Loucy (cell line): Measurements from ENCODE around the gene OGFOD2.

Experiments used
- H2AFZ ChIP-seq: fragments of 200-600 bp; sonication (generic); 2 replicates; pipeline ENCODE4 v1.6.0; 2016; ENCODE audit warnings: antibody characterized with exemption, mild to moderate bottlenecking, low read length, moderate library complexity
- H3F3A ChIP-seq: fragments of 200-600 bp; 2 replicates; pipeline ENCODE4 v1.6.0; 2016; ENCODE audit warnings: antibody characterized with exemption, low read depth, mild to moderate bottlenecking
- H3K27me3 ChIP-seq: fragments of 200-600 bp; sonication (generic); 2 replicates; pipeline ENCODE4 v1.6.1; 2014; ENCODE audit warnings: low read length, mild to moderate bottlenecking; ENCODE audit not compliant: insufficient read depth, poor library complexity, severe bottlenecking
- H3K36me3 ChIP-seq: fragments of 200-600 bp; sonication (generic); 2 replicates; pipeline ENCODE4 v1.6.1; 2016; ENCODE audit warnings: low read length; ENCODE audit not compliant: insufficient read depth
- H3K4me1 ChIP-seq: fragments of 200-600 bp; sonication (generic); 2 replicates; pipeline ENCODE4 v1.5.1; 2014; ENCODE audit warnings: low read length, mild to moderate bottlenecking; ENCODE audit not compliant: insufficient read depth, poor library complexity, severe bottlenecking
- H3K4me2 ChIP-seq: fragments of 200-600 bp; sonication (generic); 2 replicates; pipeline ENCODE4 v1.6.0; 2014; ENCODE audit warnings: antibody characterized with exemption, low read length, low read depth, mild to moderate bottlenecking; ENCODE audit not compliant: poor library complexity, severe bottlenecking
- H3K4me3 ChIP-seq: fragments of 200-600 bp; sonication (generic); 2 replicates; pipeline ENCODE4 v1.5.1; 2014; ENCODE audit warnings: low read length, mild to moderate bottlenecking, mixed read lengths; ENCODE audit not compliant: poor library complexity, severe bottlenecking
- H3K79me2 ChIP-seq: fragments of 200-600 bp; sonication (generic); 2 replicates; pipeline ENCODE4 v1.6.1; 2014; ENCODE audit warnings: low read length; ENCODE audit not compliant: insufficient read depth
- H3K9ac ChIP-seq: fragments of 200-600 bp; sonication (generic); 2 replicates; pipeline ENCODE4 v1.6.0; 2014; ENCODE audit warnings: mild to moderate bottlenecking, low read depth, low read length, moderate library complexity; ENCODE audit not compliant: poor library complexity, severe bottlenecking
- H3K9me2 ChIP-seq: fragments of 200-600 bp; sonication (generic); replicated peaks from 2 replicates; pipeline ENCODE4 v1.6.1; 2016; ENCODE audit warnings: low read depth, low read length, mixed read lengths
- H3K9me3 ChIP-seq: fragments of 200-600 bp; sonication (generic); 2 replicates; pipeline ENCODE4 v1.6.1; 2014; ENCODE audit warnings: mild to moderate bottlenecking, antibody characterized with exemption, low read length, low read depth; ENCODE audit not compliant: insufficient read depth
- H4K20me1 ChIP-seq: fragments of 200-600 bp; sonication (generic); 2 replicates; pipeline ENCODE4 v1.6.0; 2014; ENCODE audit warnings: antibody characterized with exemption, low read length, mild to moderate bottlenecking; ENCODE audit not compliant: insufficient read depth, poor library complexity, severe bottlenecking
- EZH2phosphoT487 ChIP-seq: fragments of 200-600 bp; IDR thresholded peaks from 2 replicates; pipeline ENCODE4 v1.6.1; 2018; ENCODE audit warnings: antibody characterized with exemption, mild to moderate bottlenecking, moderate library complexity, borderline replicate concordance
- TF ChIP-seq, protein P1 (sequence below): fragments of 200-600 bp; sonication (generic); conservative IDR thresholded peaks from 2 replicates; pipeline ENCODE4 v1.5.1; 2014; ENCODE audit warnings: mild to moderate bottlenecking, antibody characterized with exemption, low read length

OGFOD2 gene

GRCh38 chr12:123027726-123028445 is 52.8 kb downstream of the OGFOD2 start:
- Histone ChIP-seq H3K4me2 (no peak overlapping the region), H2AFZ (peak overlapping the region; percentile 73), H3K79me2 (no peaks in the 10 kb centered on the region), H3K4me1 (peaks cover 8% of the 10 kb centered on the region), H3K9me2 (no peaks in the 10 kb centered on the region), H3K9ac (no peak overlapping the region), H4K20me1 (no peaks in the 10 kb centered on the region), H3K9me3 (no peaks in the 10 kb centered on the region), H3K27me3 (no peaks in the 10 kb centered on the region), H3K4me3 (no peak overlapping the region), H3K36me3 (no peaks in the 10 kb centered on the region), H3F3A (no peaks in the 10 kb centered on the region)
- TF ChIP-seq, protein P1, sequence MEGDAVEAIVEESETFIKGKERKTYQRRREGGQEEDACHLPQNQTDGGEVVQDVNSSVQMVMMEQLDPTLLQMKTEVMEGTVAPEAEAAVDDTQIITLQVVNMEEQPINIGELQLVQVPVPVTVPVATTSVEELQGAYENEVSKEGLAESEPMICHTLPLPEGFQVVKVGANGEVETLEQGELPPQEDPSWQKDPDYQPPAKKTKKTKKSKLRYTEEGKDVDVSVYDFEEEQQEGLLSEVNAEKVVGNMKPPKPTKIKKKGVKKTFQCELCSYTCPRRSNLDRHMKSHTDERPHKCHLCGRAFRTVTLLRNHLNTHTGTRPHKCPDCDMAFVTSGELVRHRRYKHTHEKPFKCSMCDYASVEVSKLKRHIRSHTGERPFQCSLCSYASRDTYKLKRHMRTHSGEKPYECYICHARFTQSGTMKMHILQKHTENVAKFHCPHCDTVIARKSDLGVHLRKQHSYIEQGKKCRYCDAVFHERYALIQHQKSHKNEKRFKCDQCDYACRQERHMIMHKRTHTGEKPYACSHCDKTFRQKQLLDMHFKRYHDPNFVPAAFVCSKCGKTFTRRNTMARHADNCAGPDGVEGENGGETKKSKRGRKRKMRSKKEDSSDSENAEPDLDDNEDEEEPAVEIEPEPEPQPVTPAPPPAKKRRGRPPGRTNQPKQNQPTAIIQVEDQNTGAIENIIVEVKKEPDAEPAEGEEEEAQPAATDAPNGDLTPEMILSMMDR: no peak
- no peak for TF ChIP-seq EZH2phosphoT487

- Histone ChIP-seq H3K9me2 (no peaks in the 10 kb centered on the region), H3K36me3 (no peaks in the 10 kb centered on the region), H2AFZ (peak overlapping the region; percentile 73), H3K79me2 (no peaks in the 10 kb centered on the region), H3K27me3 (no peaks in the 10 kb centered on the region), H3K4me1 (peaks cover 8% of the 10 kb centered on the region), H3K9me3 (no peaks in the 10 kb centered on the region), H3F3A (no peaks in the 10 kb centered on the region), H3K4me3 (no peak overlapping the region), H4K20me1 (no peaks in the 10 kb centered on the region), H3K9ac (no peak overlapping the region), H3K4me2 (no peak overlapping the region)
- no peak for TF ChIP-seq EZH2phosphoT487
- TF ChIP-seq, protein P1: no peak
Measured at GRCh38 chr12:123028475-123028874, 53.4 kb downstream of the OGFOD2 start.

GRCh38 chr12:123029550-123029949 is 54.5 kb downstream of the OGFOD2 start:
- H3K79me2 ChIP-seq: no peaks in the 10 kb centered on the region
- peaks cover 8% of the 10 kb centered on the region for H3K4me1 ChIP-seq
- no peaks in the 10 kb centered on the region for H3K36me3 ChIP-seq

More at GRCh38 chr12:123029550-123029949, 54.5 kb downstream of the OGFOD2 start:
- H2AFZ ChIP-seq: no peak overlapping the region
- H4K20me1 ChIP-seq: no peaks in the 10 kb centered on the region
- H3K4me3 ChIP-seq: no peak overlapping the region
- no peak overlapping the region for H3K9ac ChIP-seq
- H3K9me2 ChIP-seq: no peaks in the 10 kb centered on the region
- H3K4me2 ChIP-seq: no peak overlapping the region
- H3K27me3 ChIP-seq: no peaks in the 10 kb centered on the region
- TF ChIP-seq, protein P1: no peak
- no peak for TF ChIP-seq EZH2phosphoT487
- H3F3A ChIP-seq: no peaks in the 10 kb centered on the region
- no peaks in the 10 kb centered on the region for H3K9me3 ChIP-seq
